ENCODE measurements around the gene MYT1.

DNA sequence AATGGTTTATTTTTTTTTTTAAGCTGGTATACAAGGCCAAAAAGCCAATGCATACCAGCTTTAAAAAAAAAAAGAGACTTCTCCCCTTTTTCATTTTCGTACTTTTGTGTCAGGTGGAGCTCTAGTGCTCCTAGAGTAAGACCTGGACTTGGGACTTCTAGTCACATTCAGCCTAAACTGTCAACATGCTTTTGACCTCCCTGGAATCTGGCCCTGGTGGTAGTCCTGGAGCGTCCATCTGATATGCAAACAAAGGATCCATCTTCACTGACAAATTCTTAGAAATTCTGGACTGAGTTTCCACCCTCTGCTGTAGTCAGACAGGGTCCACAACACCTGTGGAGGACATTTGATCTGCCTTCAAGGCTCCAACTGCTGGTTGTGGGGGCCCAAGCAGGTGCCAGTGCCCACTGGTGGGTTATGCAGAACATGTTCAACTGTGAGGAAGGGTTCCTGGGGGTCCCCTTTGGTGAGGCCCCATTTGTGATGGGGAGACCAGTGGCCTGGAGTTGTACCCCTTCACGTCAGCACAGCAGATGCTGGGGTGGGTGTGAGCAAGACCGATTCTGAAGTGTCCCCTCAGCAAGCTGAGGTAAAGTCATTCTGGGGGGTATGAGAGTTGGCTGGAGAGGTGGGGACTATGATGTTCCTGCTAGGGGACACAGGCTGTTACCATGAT lies 78.7 kb downstream of the MYT1 start:
- no peak for TF ChIP-seq POLR2A (IDR thresholded peaks at IDR 0.05)
- TF ChIP-seq, protein P1, sequence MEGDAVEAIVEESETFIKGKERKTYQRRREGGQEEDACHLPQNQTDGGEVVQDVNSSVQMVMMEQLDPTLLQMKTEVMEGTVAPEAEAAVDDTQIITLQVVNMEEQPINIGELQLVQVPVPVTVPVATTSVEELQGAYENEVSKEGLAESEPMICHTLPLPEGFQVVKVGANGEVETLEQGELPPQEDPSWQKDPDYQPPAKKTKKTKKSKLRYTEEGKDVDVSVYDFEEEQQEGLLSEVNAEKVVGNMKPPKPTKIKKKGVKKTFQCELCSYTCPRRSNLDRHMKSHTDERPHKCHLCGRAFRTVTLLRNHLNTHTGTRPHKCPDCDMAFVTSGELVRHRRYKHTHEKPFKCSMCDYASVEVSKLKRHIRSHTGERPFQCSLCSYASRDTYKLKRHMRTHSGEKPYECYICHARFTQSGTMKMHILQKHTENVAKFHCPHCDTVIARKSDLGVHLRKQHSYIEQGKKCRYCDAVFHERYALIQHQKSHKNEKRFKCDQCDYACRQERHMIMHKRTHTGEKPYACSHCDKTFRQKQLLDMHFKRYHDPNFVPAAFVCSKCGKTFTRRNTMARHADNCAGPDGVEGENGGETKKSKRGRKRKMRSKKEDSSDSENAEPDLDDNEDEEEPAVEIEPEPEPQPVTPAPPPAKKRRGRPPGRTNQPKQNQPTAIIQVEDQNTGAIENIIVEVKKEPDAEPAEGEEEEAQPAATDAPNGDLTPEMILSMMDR (IDR thresholded peaks at IDR 0.05), result no peak

Measured in breast epithelium (tissue), 3 donors.